Trophoblast cell (in vitro differentiated cells and primary cell): ENCODE measurements around the gene DPH1.

Experiments
- DNase-seq, 2 donors: peaks; one replicate each; pipeline ENCODE4 v3.0.0-alpha.2; 2016
- H2AFZ ChIP-seq: 2 replicates; pipeline ENCODE4 v1.6.1; 2013; ENCODE audit warnings: low read length, moderate library complexity, mild to moderate bottlenecking; ENCODE audit not compliant: insufficient read depth, poor library complexity
- H2AK5ac ChIP-seq: 2 replicates; pipeline ENCODE4 v1.6.1; 2013; ENCODE audit warnings: mild to moderate bottlenecking, low read length
- H2BK120ac ChIP-seq: 2 replicates; pipeline ENCODE4 v1.6.1; 2013; ENCODE audit warnings: low read length, mild to moderate bottlenecking, moderate library complexity; ENCODE audit not compliant: insufficient read depth, poor library complexity
- H2BK12ac ChIP-seq: 2 replicates; pipeline ENCODE4 v1.6.1; 2013; ENCODE audit warnings: mild to moderate bottlenecking, low read length, moderate library complexity
- H2BK5ac ChIP-seq: 2 replicates; pipeline ENCODE4 v1.6.1; 2013; ENCODE audit warnings: low read length, low read depth, moderate library complexity, mild to moderate bottlenecking; ENCODE audit not compliant: poor library complexity
- H3K14ac ChIP-seq: 2 replicates; pipeline ENCODE4 v1.6.1; 2013; ENCODE audit warnings: mild to moderate bottlenecking, low read length
- H3K18ac ChIP-seq: 2 replicates; pipeline ENCODE4 v1.6.1; 2013; ENCODE audit warnings: mild to moderate bottlenecking, low read length
- H3K23ac ChIP-seq: 2 replicates; pipeline ENCODE4 v1.6.1; 2013; ENCODE audit warnings: low read length
- H3K27ac ChIP-seq: 2 replicates; pipeline ENCODE4 v1.5.1; 2013; ENCODE audit warnings: low read depth, mild to moderate bottlenecking, inconsistent platforms, low read length, moderate library complexity
- H3K27me3 ChIP-seq: 2 replicates; pipeline ENCODE4 v1.6.1; 2013; ENCODE audit warnings: inconsistent platforms, mild to moderate bottlenecking, low read length, moderate library complexity; ENCODE audit not compliant: insufficient read depth
- H3K36me3 ChIP-seq, 2 experiments: 1 replicate in 1 of 2; 2 replicates in 1 of 2; pipeline ENCODE4 v1.6.1; 2013; ENCODE audit warnings: low read length in 2 of 2, mild to moderate bottlenecking in 2 of 2, moderate library complexity in 1 of 2; ENCODE audit not compliant: insufficient read depth in 2 of 2, control insufficient read depth in 1 of 2
- H3K4ac ChIP-seq: 2 replicates; pipeline ENCODE4 v1.6.1; 2013; ENCODE audit warnings: low read depth, mild to moderate bottlenecking, low read length, moderate library complexity
- H3K4me1 ChIP-seq, 2 experiments: 1 replicate in 1 of 2; 2 replicates in 1 of 2; pipeline ENCODE4 v1.6.1; 2013; ENCODE audit warnings: low read length in 2 of 2, mild to moderate bottlenecking in 2 of 2, moderate library complexity in 1 of 2; ENCODE audit not compliant: insufficient read depth in 2 of 2, control insufficient read depth in 1 of 2
- H3K4me2 ChIP-seq: 2 replicates; pipeline ENCODE4 v1.6.1; 2013; ENCODE audit warnings: inconsistent platforms, mild to moderate bottlenecking, low read length, moderate library complexity
- H3K4me3 ChIP-seq: 2 replicates; pipeline ENCODE4 v1.5.1; 2013; ENCODE audit warnings: mild to moderate bottlenecking, low read depth, low read length, inconsistent platforms
- H3K79me1 ChIP-seq: one replicate; pipeline ENCODE4 v1.6.1; 2013; ENCODE audit warnings: low read length
- H3K79me2 ChIP-seq: 2 replicates; pipeline ENCODE4 v1.6.1; 2013; ENCODE audit warnings: low read length, mild to moderate bottlenecking; ENCODE audit not compliant: control insufficient read depth, insufficient read depth, poor library complexity
- H3K9ac ChIP-seq: 2 replicates; pipeline ENCODE4 v1.6.1; 2013; ENCODE audit warnings: mild to moderate bottlenecking, low read length
- H3K9me3 ChIP-seq: 2 replicates; pipeline ENCODE4 v1.6.1; 2013; ENCODE audit warnings: low read depth, mild to moderate bottlenecking, control low read depth, inconsistent platforms, low read length; ENCODE audit not compliant: insufficient read depth
- H4K12ac ChIP-seq: 2 replicates; pipeline ENCODE4 v1.6.1; 2013; ENCODE audit warnings: low read depth, mild to moderate bottlenecking, low read length, moderate library complexity
- H4K8ac ChIP-seq: 2 replicates; pipeline ENCODE4 v1.6.1; 2013; ENCODE audit warnings: low read depth, mild to moderate bottlenecking, low read length, moderate library complexity
- H4K91ac ChIP-seq: one replicate; pipeline ENCODE4 v1.6.1; 2013; ENCODE audit warnings: low read depth, mild to moderate bottlenecking, low read length, moderate library complexity
- WGBS: extraction: QIAGEN DNeasy Blood & Tissue Kit; methylation state at CpG from one replicate; pipeline ENCODE4 v1.1.7; 2013; ENCODE audit warnings: missing lambda C conversion rate; ENCODE audit not compliant: insufficient read length, insufficient coverage; ENCODE audit errors: extremely low coverage; 5-methylcytosine and 5-hydroxymethylcytosine counted together

Gene DPH1

DNA sequence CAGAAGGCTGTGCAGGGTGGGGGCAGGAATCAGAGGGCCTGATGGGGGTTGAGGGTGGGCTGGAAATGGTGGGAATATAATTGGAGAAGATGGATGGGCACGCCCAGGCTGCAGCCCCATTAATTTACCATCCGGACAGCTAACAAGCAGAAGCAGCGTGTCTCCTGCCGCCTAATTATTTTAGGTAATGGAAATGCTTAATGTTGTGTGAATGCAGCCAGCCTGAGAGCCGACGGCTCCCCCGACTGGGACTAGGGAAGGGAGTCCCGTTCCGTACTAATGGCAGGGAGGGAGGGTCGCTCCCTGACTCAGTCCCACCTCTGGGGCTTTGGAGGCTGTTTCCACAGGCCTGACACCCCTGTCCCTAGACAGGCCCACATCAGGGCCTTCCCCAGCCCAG, 7.2 kb downstream of the DPH1 start:
- no peak overlapping the region for H4K8ac ChIP-seq
- no peak overlapping the region for H2AFZ ChIP-seq
- H3K4ac ChIP-seq = no peak overlapping the region
- no peak overlapping the region for H3K9ac ChIP-seq
- H2BK12ac ChIP-seq = no peak overlapping the region
- no peak overlapping the region for H4K12ac ChIP-seq
- H3K79me1 ChIP-seq = peaks cover 9% of the 10 kb centered on the region
- H3K4me3 ChIP-seq = no peak overlapping the region
- H3K18ac ChIP-seq = no peak overlapping the region
- WGBS = no CpG with 5 or more reads among the region's 10 CpGs
- H3K36me3 ChIP-seq = peaks cover 7 to 12% of the 10 kb centered on the region in 2 experiments
- H3K79me2 ChIP-seq = peaks cover 2% of the 10 kb centered on the region
- no peaks in the 10 kb centered on the region for H3K9me3 ChIP-seq
- DNase-seq = no peak
- H4K91ac ChIP-seq = no peak overlapping the region
- H3K4me1 ChIP-seq = peaks cover 3 to 5% of the 10 kb centered on the region in 2 experiments
- no peak overlapping the region for H2BK5ac ChIP-seq
- no peak overlapping the region for H3K23ac ChIP-seq
- no peaks in the 10 kb centered on the region for H3K27me3 ChIP-seq
- no peak overlapping the region for H3K27ac ChIP-seq
- no peak overlapping the region for H3K14ac ChIP-seq
- no peak overlapping the region for H2BK120ac ChIP-seq
- no peak overlapping the region for H3K4me2 ChIP-seq
- no peak overlapping the region for H2AK5ac ChIP-seq

DNA sequence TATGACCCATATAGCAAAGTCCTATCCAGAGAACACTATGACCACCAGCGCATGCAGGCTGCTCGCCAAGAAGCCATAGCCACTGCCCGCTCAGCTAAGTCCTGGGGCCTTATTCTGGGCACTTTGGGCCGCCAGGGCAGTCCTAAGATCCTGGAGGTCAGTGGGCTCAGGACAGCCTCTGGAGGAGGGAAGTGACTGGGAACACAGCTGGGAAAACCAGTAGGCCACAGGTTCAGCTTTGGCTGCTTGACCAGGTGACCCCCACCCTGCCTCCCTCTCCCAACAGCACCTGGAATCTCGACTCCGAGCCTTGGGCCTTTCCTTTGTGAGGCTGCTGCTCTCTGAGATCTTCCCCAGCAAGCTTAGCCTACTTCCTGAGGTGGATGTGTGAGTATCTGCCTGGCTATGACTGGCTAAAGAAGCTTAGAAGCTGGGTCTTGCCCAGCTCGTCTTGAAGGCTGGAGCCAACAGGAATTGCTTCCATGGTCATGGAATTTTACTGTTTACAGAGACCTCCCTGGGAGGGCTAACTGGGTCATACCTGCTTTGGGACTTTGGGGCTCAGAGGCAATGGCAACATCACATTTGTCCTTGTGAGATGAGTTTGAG, 10.4 kb downstream of the DPH1 start:
- Histone ChIP-seq H3K36me3 (peaks cover 11 to 22% of the 10 kb centered on the region in 2 experiments), H2AFZ (no peak overlapping the region), H3K4me3 (no peak overlapping the region)

DNA sequence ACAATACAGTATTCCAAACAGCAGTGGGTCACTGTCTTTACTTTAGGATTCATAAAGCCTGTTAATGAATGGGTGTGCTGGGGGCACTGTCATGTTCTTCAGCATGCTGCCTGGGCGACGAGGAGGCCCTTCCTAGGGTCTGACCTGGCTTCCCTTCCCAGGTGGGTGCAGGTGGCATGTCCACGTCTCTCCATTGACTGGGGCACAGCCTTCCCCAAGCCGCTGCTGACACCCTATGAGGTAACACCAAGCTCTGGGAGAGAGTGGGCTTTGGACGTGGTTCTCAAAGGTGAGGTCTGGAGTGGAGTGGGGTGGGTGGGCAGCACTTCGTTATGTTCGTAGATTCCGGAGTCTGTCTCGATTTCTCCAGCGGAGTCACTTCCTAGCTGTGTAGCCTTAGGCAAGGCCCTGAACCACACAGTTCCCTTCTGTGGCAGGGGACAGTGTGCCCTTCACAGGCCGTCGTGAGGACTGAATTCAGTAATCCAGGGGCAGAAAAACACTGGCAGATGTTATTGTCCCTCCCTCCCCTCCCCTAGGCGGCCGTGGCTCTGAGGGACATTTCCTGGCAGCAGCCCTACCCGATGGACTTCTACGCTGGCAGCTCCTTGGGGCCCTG, 11.1 kb downstream of the DPH1 start:
- no CpG with 5 or more reads among the region's 16 CpGs for whole genome bisulfite sequencing
- H3K4me1 ChIP-seq = peaks cover 14 to 19% of the 10 kb centered on the region in 2 experiments

More for the DNA sequence above, 10.4 kb downstream of the DPH1 start:
- Histone ChIP-seq H3K79me1 (peaks cover 11% of the 10 kb centered on the region), H3K18ac (no peak overlapping the region), H4K8ac (no peak overlapping the region), H2AK5ac (no peak overlapping the region), H3K79me2 (peaks cover 5% of the 10 kb centered on the region), H3K4ac (no peak overlapping the region), H3K9ac (no peak overlapping the region), H2BK5ac (no peak overlapping the region), H3K14ac (no peak overlapping the region), H3K4me1 (peaks cover 14 to 19% of the 10 kb centered on the region in 2 experiments), H2BK12ac (no peak overlapping the region), H3K27me3 (no peaks in the 10 kb centered on the region), H3K27ac (no peak overlapping the region), H4K91ac (no peak overlapping the region), H3K4me2 (no peak overlapping the region), H3K9me3 (no peaks in the 10 kb centered on the region), H4K12ac (no peak overlapping the region), H2BK120ac (no peak overlapping the region), H3K23ac (no peak overlapping the region)
- WGBS = no CpG with 5 or more reads among the region's 7 CpGs
- no peak for DNase-seq

DNA sequence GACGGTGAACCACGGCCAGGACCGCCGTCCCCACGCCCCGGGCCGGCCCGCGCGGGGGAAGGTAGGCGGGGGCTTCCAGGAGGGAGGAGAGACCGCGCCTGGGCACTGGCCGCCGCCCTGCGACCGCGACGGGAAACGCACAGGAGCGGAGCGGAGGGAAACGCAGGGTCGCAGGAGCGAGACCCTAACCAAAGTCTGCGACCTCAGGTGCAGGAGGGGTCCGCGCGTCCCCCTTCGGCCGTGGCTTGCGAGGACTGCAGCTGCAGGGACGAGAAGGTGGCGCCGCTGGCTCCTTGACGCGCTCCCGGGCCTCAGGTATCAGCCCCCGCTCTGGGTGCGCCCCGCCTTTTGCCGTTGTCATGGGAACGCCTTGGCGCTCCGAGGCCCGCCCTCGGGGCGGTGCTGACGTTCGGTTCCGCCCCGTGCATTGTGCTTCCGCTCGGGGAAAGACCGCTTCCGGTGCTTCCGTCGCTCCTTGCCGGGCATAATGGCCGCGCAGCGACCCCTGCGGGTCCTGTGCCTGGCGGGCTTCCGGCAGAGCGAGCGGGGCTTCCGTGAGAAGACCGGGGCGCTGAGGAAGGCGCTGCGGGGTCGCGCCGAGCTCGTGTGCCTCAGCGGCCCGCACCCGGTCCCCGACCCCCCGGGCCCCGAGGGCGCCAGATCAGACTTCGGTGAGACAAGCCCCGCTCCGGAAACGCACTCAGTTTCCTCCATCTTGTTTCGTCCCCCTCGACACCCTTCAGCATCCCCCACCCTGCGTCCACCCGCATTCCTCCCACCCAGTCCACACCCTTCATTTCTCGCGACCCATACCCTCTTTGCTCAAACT, 11.8 kb downstream of the DPH1 start, which contains the start of gene OVCA2:
TSS of gene OVCA2 (plus strand) at position 462 of the 829 bp plus-strand sequence. CDS start at position 488, 26 bp downstream.
- H3K36me3 ChIP-seq = peaks cover 8 to 15% of the 10 kb centered on the region in 2 experiments
- no peaks in the 10 kb centered on the region for H3K27me3 ChIP-seq
- H3K18ac ChIP-seq = peak within 1 kb of the TSS; percentile 88
- peak within 1 kb of the TSS; percentile 82 for H3K4me2 ChIP-seq
- H4K12ac ChIP-seq = peak within 1 kb of the TSS; percentile 90
- no CpG with 5 or more reads among the region's 93 CpGs for WGBS
- H3K4ac ChIP-seq = peak within 1 kb of the TSS; percentile 28
- H3K9ac ChIP-seq = peak within 1 kb of the TSS; percentile 84
- no peaks in the 10 kb centered on the region for H3K9me3 ChIP-seq
- H3K79me2 ChIP-seq = peaks cover 5% of the 10 kb centered on the region
- H2BK120ac ChIP-seq = peak within 1 kb of the TSS; percentile 77
- H3K23ac ChIP-seq = no peak within 1 kb of the TSS
- H2BK5ac ChIP-seq = peak within 1 kb of the TSS; percentile 71
- H3K14ac ChIP-seq = peak within 1 kb of the TSS; percentile 81
- peak within 1 kb of the TSS; percentile 14 for H3K27ac ChIP-seq
- DNase-seq = peak; percentile 96 to 99
- H3K4me1 ChIP-seq = peaks cover 14 to 19% of the 10 kb centered on the region in 2 experiments
- peak within 1 kb of the TSS; percentile 96 for H4K8ac ChIP-seq
- H2BK12ac ChIP-seq = no peak within 1 kb of the TSS
- peak within 1 kb of the TSS; percentile 88 for H3K4me3 ChIP-seq
- H3K79me1 ChIP-seq = peaks cover 11% of the 10 kb centered on the region
- H2AFZ ChIP-seq = peak within 1 kb of the TSS; percentile 77
- peak within 1 kb of the TSS; percentile 86 for H2AK5ac ChIP-seq
- H4K91ac ChIP-seq = peak within 1 kb of the TSS; percentile 89

More for the DNA sequence above, 11.1 kb downstream of the DPH1 start:
- Histone ChIP-seq H3K4me3 (peak overlapping the region; percentile 88), H4K8ac (peak overlapping the region; percentile 68), H3K27ac (no peak overlapping the region), H2AK5ac (peak overlapping the region; percentile 11), H4K12ac (peak overlapping the region; percentile 9), H3K79me2 (peaks cover 5% of the 10 kb centered on the region), H2BK5ac (no peak overlapping the region), H3K27me3 (no peaks in the 10 kb centered on the region), H3K4ac (no peak overlapping the region), H2BK120ac (no peak overlapping the region), H4K91ac (peak overlapping the region; percentile 22), H3K79me1 (peaks cover 11% of the 10 kb centered on the region), H3K23ac (no peak overlapping the region), H3K9ac (peak overlapping the region; percentile 11), H3K36me3 (peaks cover 11 to 19% of the 10 kb centered on the region in 2 experiments), H2AFZ (peak overlapping the region; percentile 68), H3K4me2 (peak overlapping the region; percentile 82), H3K18ac (no peak overlapping the region), H3K9me3 (no peaks in the 10 kb centered on the region), H2BK12ac (no peak overlapping the region), H3K14ac (peak overlapping the region; percentile 12)
- DNase-seq = no peak
